GM19463 (cell line): ENCODE data around the gene SUSD1.
"Not testable (repeated sequence)": the region's sequence is repeated elsewhere in the genome, so short reads cannot be mapped to it uniquely, and the experiment has no call there.

Experiments
- ATAC-seq: cut with Tn5 transposase; IDR thresholded peaks from one replicate; pipeline ENCODE4 v1.9.1; 2021; ENCODE audit warnings: mild to moderate bottlenecking, moderate library complexity; ENCODE audit not compliant: unreplicated experiment

The SUSD1 gene

GRCh38 chr9:112132356-112132755 lies 42.7 kb downstream of the SUSD1 start:
- no peak for ATAC-seq

GRCh38 chr9:112130997-112131396 lies 44.1 kb downstream of the SUSD1 start:
- no peak for ATAC-seq

GRCh38 chr9:112130347-112130746 lies 44.8 kb downstream of the SUSD1 start:
- ATAC-seq: no peak

GRCh38 chr9:112129246-112129645 lies 45.9 kb downstream of the SUSD1 start:
- no peak for ATAC-seq

- not testable (repeated sequence) for ATAC-seq
Observed at GRCh38 chr9:112128399-112128798, 46.7 kb downstream of the SUSD1 start.

GRCh38 chr9:112127281-112127680 lies 47.8 kb downstream of the SUSD1 start:
- no peak for ATAC-seq

GRCh38 chr9:112125951-112126388 lies 49.1 kb downstream of the SUSD1 start:
- peak; percentile 67 for ATAC-seq

- no peak for ATAC-seq
Observed at GRCh38 chr9:112124156-112124555, 50.9 kb downstream of the SUSD1 start.

- ATAC-seq: no peak
Observed at GRCh38 chr9:112121633-112122032, 53.5 kb downstream of the SUSD1 start.

GRCh38 chr9:112120439-112120925 lies 54.6 kb downstream of the SUSD1 start:
- ATAC-seq: no peak

GRCh38 chr9:112120030-112120341 lies 55.1 kb downstream of the SUSD1 start:
- no peak for ATAC-seq

- ATAC-seq: no peak
Observed at GRCh38 chr9:112119225-112120029, 55.7 kb downstream of the SUSD1 start.

GRCh38 chr9:112118009-112118408 lies 57.1 kb downstream of the SUSD1 start:
- ATAC-seq: no peak

- no peak for ATAC-seq
Observed at GRCh38 chr9:112115970-112116753, 58.9 kb downstream of the SUSD1 start.

- no peak for ATAC-seq
Observed at GRCh38 chr9:112115109-112115508, 60.0 kb downstream of the SUSD1 start.

- no peak for ATAC-seq
Observed at GRCh38 chr9:112112941-112113681, 62.0 kb downstream of the SUSD1 start.

GRCh38 chr9:112112519-112112918 lies 62.6 kb downstream of the SUSD1 start:
- no peak for ATAC-seq

GRCh38 chr9:112111461-112111860 lies 63.6 kb downstream of the SUSD1 start:
- no peak for ATAC-seq

- no peak for ATAC-seq
Observed at GRCh38 chr9:112110777-112111113, 64.4 kb downstream of the SUSD1 start.

- ATAC-seq: no peak
Observed at GRCh38 chr9:112110094-112110776, 64.9 kb downstream of the SUSD1 start.

GRCh38 chr9:112104901-112105300 lies 70.2 kb downstream of the SUSD1 start:
- no peak for ATAC-seq
